GM19463 (cell line): Measurements from ENCODE around the gene KNDC1.

Source experiments
- ATAC-seq: cut with Tn5 transposase; IDR thresholded peaks from one replicate; pipeline ENCODE4 v1.9.1; 2021; ENCODE audit warnings: mild to moderate bottlenecking, moderate library complexity; ENCODE audit not compliant: unreplicated experiment

The KNDC1 gene

DNA sequence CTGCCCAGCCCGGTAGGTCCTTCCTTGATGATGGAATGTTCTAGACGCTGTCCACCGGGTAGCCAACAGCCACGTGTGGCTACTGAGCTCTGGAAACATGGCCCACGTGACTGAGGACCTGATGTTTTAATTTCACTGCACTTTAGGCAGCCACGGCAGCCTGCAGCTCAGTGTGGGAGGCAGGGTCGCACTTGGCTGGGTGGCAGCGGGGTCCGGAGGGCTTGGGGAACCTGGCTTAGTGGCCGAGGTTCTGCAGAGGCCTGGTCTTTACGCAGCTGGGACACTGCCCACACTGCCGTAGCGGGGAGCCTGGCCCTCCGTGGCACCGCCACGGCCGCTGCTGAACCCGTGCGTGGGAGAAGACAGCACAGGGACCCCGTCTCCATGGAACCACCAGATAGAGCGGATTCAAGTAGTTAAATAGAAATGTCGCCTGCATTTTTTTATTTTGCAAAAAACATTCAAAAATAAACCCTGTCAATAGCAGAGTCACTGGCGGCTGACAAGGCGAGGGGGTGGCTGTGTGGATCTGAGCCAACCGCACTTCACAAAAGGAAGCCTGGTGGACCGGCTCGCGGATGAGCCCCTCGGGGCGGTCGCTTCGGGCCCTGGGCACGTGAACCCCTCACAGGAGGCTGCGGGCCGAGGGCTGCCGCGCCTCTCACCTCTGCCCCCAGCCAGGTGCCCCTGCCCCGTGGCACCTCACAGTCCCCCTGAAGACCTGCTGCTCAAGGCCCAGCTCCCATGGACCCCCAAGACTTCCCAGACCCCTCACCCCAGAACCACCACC is 44.4 kb downstream of the KNDC1 start:
- ATAC-seq, result no peak

GRCh38 chr10:133205146-133205545 is 45.1 kb downstream of the KNDC1 start:
- ATAC-seq, result no peak

DNA sequence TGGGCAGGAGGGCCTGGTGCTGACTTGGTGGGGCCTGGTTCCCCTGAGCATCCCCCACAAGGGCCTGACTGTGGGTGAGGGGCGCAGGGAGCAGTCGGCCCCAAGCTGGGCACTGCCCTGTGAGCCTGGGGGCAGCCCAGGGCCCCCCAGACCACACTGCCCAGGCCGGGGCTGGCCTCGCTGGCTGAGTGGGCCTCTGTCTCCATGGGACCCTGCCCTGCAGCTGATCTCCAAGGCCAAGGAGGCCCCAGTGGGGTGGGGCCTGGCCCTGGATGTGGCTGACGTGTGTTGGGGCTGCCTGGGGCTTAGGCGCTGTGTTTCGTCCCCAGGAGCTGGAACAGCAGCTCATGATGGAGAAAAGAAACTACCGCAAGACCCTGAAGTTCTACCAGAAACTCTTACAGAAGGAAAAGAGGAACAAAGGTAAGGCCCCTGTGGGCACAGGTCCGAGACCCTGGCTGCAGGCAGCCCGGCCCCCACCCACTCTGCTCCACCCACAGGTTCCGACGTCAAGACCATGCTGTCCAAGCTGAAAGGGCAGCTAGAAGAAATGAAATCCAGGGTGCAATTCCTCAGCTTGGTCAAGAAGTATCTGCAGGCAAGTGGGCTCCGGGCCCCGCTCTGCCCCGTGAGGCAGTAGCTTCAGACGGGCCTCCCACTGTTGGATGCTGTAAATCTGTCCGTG is 46.5 kb downstream of the KNDC1 start:
- ATAC-seq, result no peak

- no peak for ATAC-seq
Observed at GRCh38 chr10:133207041-133207600, 47.1 kb downstream of the KNDC1 start.

GRCh38 chr10:133207627-133208026 is 47.6 kb downstream of the KNDC1 start:
- ATAC-seq, result no peak

GRCh38 chr10:133208466-133208865 is 48.4 kb downstream of the KNDC1 start:
- ATAC-seq, result no peak

GRCh38 chr10:133209117-133209516 is 49.1 kb downstream of the KNDC1 start:
- no peak for ATAC-seq

- no peak for ATAC-seq
Observed at GRCh38 chr10:133209641-133210040, 49.6 kb downstream of the KNDC1 start.

GRCh38 chr10:133210398-133211140 is 50.5 kb downstream of the KNDC1 start:
- no peak for ATAC-seq

GRCh38 chr10:133211141-133211830 is 51.3 kb downstream of the KNDC1 start:
- ATAC-seq, result no peak

- ATAC-seq, result no peak
Observed at GRCh38 chr10:133211959-133212852, 52.2 kb downstream of the KNDC1 start.

GRCh38 chr10:133212853-133213494 is 53.0 kb downstream of the KNDC1 start:
- ATAC-seq, result no peak

DNA sequence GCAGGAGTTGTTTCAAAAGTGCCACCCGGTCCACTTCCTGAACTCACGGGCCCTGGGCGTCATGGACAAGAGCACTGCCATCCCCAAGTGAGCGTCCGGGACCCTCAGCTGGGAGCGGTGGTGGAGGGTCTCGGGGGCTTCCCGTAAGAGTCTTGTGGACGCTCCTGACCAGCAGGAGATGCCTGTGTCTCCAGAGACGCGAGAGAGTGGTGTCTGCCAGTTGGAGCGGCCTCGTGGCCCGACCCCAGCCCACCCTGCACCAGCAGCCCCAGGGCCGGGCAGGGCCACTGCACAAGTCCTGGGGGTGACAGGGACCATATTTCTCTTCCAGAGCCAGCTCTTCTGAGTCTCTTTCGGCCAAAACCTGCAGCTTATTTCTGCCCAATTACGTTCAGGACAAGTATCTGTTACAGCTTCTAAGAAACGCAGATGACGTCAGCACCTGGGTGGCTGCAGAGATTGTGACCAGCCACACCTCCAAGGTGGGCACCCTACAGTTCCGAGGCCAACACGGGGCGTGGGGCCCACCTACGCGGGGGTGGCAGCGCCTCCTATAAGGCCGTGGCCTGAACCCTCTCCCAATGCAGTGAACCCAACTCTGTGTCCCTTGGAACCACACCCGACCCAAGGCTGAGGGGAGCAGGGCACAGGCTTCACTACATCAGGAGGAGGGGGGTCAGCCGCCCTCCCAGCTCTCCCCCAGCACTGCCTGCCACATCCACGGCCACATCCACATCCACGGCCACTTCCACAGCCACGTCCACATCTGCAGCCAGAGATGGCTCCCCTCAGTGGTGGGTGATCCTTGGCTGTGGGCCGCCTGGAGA is 53.8 kb downstream of the KNDC1 start:
- ATAC-seq, result no peak

GRCh38 chr10:133214468-133215410 is 54.7 kb downstream of the KNDC1 start:
- no peak for ATAC-seq

DNA sequence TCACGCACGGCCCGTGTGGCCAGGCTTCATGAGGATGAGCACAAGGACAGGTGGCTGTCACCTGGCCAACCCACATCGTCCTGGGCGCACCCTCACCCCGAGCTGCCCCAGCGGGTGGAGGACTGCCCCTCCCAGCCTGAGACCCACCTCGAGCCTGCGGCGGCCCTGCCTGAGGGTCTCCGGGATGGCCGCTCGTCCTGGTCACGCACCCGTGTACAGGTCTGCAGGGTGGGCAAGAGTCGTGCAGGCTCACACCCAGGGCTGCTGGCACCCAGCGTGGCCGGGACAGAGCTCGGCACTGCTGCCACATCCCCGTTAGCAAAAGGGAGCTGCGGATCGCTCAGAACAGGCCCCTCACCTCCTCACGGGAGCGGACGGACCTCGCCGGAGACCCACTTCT is 55.6 kb downstream of the KNDC1 start:
- no peak for ATAC-seq

GRCh38 chr10:133216776-133217175 is 56.8 kb downstream of the KNDC1 start:
- ATAC-seq, result no peak

DNA sequence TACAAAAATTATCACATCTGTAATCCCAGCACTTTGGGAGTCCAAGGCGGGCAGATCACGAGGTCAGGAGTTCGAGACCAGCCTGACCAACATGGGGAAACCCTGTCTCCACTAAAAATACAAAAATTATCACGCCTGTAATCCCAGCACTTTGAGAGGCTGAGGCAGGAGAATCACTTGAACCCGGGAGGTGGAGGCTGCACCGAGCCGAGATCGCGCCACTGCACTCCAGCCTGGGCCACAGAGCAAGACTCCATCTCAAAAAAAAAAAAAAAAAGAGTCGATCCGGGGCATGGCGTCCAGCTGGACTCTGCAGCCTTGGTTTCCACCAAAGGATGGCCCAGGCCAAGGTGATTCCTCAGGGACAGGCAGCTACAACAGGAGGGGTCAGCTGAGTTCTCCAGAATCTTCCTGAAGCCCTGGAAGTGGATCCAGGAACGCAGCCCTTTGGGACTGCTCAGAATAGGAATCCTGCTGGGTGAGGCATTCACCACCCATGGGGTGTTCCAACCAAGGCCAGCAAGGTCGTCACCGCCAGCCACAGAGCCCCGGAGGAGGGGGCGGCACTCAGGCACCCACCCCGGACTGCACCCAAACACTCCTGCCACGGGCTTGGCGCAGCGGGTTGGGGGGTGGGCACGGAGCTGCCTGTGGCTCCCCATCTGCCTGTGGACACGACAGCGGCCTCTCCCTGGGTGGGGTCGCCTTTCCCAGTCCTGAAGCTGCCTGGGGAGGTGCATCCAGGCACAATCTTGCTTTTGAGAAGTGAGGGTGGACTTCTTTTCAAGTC is 58.0 kb downstream of the KNDC1 start:
- ATAC-seq, result no peak
